CD8-positive, alpha-beta memory T cell (primary cell): ENCODE results near the gene CLEC12A. TPM values are rescaled to one million over a fixed set of nuclear protein-coding genes. Genes with fewer than 3 reads are reported as not detected.

ENCODE experiments used
- CTCF ChIA-PET: fragments of 350-600 bp; sonication (Branson Sonifier 250); formaldehyde crosslinking; loops from one replicate; lab custom pipeline; 2021; ENCODE audit warnings: antibody characterized with exemption; lab: Charles Lee
- POLR2A ChIA-PET: fragments of 350-600 bp; sonication (Branson Sonifier 250); formaldehyde crosslinking; loops from one replicate; lab custom pipeline; 2021; ENCODE audit warnings: antibody characterized with exemption; lab: Charles Lee
- DNase-seq, 5 donors: peaks; one replicate each; pipeline versions ENCODE4 v3.0.0 to v3.0.0-alpha.2; 2020 to 2022; ENCODE audit warnings: mixed read lengths in 1 of 5
- H3K27ac ChIP-seq: one replicate; pipeline ENCODE4 v1.7.0; 2013; ENCODE audit warnings: low read depth, mild to moderate bottlenecking, low read length, moderate library complexity
- H3K27me3 ChIP-seq: 2 replicates; pipeline ENCODE4 v1.7.0; 2013; ENCODE audit warnings: low read length, mild to moderate bottlenecking; ENCODE audit not compliant: insufficient read depth, poor library complexity, severe bottlenecking
- H3K36me3 ChIP-seq: 2 replicates; pipeline ENCODE4 v1.7.0; 2013; ENCODE audit warnings: mild to moderate bottlenecking, low read length, moderate library complexity; ENCODE audit not compliant: insufficient read depth
- H3K4me1 ChIP-seq: 2 replicates; pipeline ENCODE4 v1.7.0; 2013; ENCODE audit warnings: mild to moderate bottlenecking, low read length, moderate library complexity; ENCODE audit not compliant: insufficient read depth
- H3K4me3 ChIP-seq: 2 replicates; pipeline ENCODE4 v1.7.0; 2013; ENCODE audit warnings: mild to moderate bottlenecking, low read length
- H3K9me3 ChIP-seq: 2 replicates; pipeline ENCODE4 v1.7.0; 2013; ENCODE audit warnings: mild to moderate bottlenecking, low read length
- H3K27ac Mint-ChIP-seq, 8 donors: one replicate each; pipeline ENCODE4 v1.8.0; 2020 to 2021; ENCODE audit warnings: mixed read lengths in 8 of 8, mild to moderate bottlenecking in 6 of 8, inconsistent platforms in 3 of 8, moderate library complexity in 3 of 8
- H3K27me3 Mint-ChIP-seq, 2 donors: one replicate each; pipeline ENCODE4 v1.8.0; 2020 to 2021; ENCODE audit warnings: mixed read lengths in 2 of 2, mild to moderate bottlenecking in 1 of 2, moderate library complexity in 1 of 2
- H3K36me3 Mint-ChIP-seq, 3 donors: one replicate each; pipeline ENCODE4 v1.8.0; 2020 to 2021; ENCODE audit warnings: mixed read lengths in 3 of 3, inconsistent platforms in 1 of 3, mild to moderate bottlenecking in 1 of 3
- H3K4me1 Mint-ChIP-seq, 3 donors: one replicate each; pipeline ENCODE4 v1.8.0; 2020 to 2021; ENCODE audit warnings: mixed read lengths in 3 of 3, inconsistent platforms in 1 of 3, mild to moderate bottlenecking in 1 of 3
- H3K4me3 Mint-ChIP-seq, 7 donors: one replicate each; pipeline ENCODE4 v1.8.0; 2020 to 2021; ENCODE audit warnings: mixed read lengths in 7 of 7, mild to moderate bottlenecking in 6 of 7, moderate library complexity in 4 of 7, inconsistent platforms in 2 of 7
- H3K9me3 Mint-ChIP-seq, 5 donors: one replicate each; pipeline ENCODE4 v1.8.0; 2020 to 2022; ENCODE audit warnings: mixed read lengths in 5 of 5, mild to moderate bottlenecking in 3 of 5, moderate library complexity in 2 of 5, inconsistent platforms in 1 of 5
- polyA plus RNA-seq: library from polyadenylated mRNA; unstranded; fragments of 300-500 nt; fragmentation: Illumina TruSeq; gene quantifications from one replicate; pipeline ENCODE4 v1.2.3, GENCODE V29; 2021
- total RNA-seq, 2 experiments: library from RNA; stranded (reverse); gene quantifications; one replicate each; pipeline ENCODE4 v1.2.3, GENCODE V29; 2021

The CLEC12A gene
- total and polyA plus RNA-seq, 3 experiments from 2014 or later = not detected

DNA sequence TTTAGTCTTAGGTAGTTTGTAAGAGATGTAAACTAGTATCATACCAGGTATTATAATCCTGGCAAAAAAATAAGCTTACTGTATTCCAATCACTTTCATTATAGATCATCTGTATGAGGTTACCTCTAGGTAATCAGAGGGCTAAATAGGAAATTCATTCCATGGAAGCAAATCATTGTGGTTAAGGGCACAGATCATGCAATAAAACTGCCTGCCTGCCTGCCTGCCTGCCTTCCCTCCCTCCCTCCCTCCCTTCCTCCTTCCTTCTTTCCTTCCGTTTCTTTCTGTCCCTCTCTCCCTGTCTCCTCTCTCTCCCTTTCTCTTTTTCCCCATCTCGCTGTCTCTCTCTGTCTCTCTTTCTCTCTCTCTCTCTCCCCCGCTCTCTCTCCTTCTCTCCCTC lies 56.1 kb downstream of the CLEC12A start:
- Mint-ChIP-seq H3K4me3 (no peak overlapping the region), H3K27ac (no peak overlapping the region), H3K4me1 (no peaks in the 10 kb centered on the region), H3K9me3 (no peaks in the 10 kb centered on the region), H3K27me3 (peaks cover 6 to 17% of the 10 kb centered on the region in 2 donors), H3K36me3 (peaks cover 0 to 4% (median 0%) of the 10 kb centered on the region in 3 donors)
- Histone ChIP-seq H3K27ac (no peak overlapping the region), H3K27me3 (no peaks in the 10 kb centered on the region), H3K36me3 (no peaks in the 10 kb centered on the region), H3K9me3 (no peaks in the 10 kb centered on the region), H3K4me3 (no peak overlapping the region), H3K4me1 (no peaks in the 10 kb centered on the region)
- no peak for DNase-seq
- ChIA-PET CTCF (no interaction called here), POLR2A (no interaction called here)

DNA sequence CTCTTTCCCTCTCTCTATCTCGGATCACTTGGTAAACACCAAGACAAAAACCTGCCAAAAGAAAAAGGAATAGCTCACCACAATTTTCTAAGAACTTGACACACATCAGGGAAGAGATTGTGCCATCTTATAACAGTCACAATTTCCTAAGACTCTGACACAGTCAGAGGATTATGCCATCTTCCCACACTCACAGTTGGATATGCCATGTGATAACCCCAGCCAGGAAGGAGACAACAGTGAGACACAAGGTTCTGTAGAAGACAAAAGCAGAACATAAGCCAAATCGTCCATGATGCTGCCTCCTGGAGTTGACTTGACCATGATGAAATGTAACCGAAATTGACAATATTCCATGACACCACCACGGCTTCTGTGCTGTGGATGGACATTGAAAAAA lies 56.5 kb downstream of the CLEC12A start:
- no peaks in the 10 kb centered on the region for H3K27me3 ChIP-seq
- no peak overlapping the region for H3K4me3 Mint-ChIP-seq
- H3K4me1 ChIP-seq = no peaks in the 10 kb centered on the region
- H3K27me3 Mint-ChIP-seq = peaks cover 6 to 20% of the 10 kb centered on the region in 2 donors
- CTCF ChIA-PET = no interaction called here
- H3K4me3 ChIP-seq = no peak overlapping the region
- H3K36me3 ChIP-seq = no peaks in the 10 kb centered on the region
- no peaks in the 10 kb centered on the region for H3K9me3 Mint-ChIP-seq
- no peaks in the 10 kb centered on the region for H3K9me3 ChIP-seq
- no peak for DNase-seq
- no peaks in the 10 kb centered on the region for H3K4me1 Mint-ChIP-seq
- POLR2A ChIA-PET = no interaction called here
- H3K27ac Mint-ChIP-seq = no peak overlapping the region
- H3K36me3 Mint-ChIP-seq = peaks cover 0 to 4% (median 0%) of the 10 kb centered on the region in 3 donors
- H3K27ac ChIP-seq = no peak overlapping the region

DNA sequence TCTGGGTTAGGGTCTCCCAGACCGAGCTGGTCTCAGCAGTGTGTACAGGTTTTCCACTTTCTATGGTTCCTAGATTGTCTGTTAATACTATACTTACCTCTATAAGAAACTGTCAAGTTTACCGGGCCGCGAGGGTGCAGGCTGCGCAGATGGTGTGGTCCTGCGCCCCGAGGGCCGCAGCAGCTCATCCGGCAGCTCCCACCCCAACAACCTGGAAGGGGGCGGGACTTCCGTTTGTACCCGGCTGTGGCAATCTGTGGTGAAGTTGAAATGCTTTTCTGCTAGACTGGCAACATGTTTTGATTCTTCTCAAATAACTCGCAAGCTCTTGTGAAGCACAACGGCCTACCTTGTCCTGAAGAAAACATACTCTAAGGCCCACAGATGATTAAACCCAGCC lies 59.2 kb downstream of the CLEC12A start, which contains the start of gene CLEC9A:
Gene CLEC9A (plus strand): TSS at position 237 of the 400 bp plus-strand sequence. CDS start 22,006 bp downstream, outside the sequence.
- POLR2A ChIA-PET = no interaction called here
- H3K4me1 ChIP-seq = no peaks in the 10 kb centered on the region

DNA sequence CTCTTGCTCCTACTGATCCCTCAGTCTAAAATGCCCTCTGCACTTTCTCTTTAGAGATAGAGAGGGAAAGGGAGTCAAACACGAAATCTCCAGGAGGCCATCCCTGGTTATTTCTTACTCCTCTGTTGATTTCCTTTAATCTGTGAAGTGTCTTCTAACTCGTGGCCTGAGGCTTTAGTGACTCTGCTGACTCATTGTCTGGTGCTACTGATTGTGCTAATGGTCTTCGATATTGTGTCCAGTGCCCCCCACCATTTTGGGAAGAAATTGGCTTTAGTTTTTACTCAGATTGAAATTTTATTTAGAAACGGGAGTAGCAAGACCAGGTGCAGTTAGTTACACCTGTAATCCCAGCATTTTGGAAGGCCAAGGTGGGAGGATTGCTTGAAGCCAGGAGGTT lies 60.1 kb downstream of the CLEC12A start:
- no peaks in the 10 kb centered on the region for H3K9me3 Mint-ChIP-seq
- no peaks in the 10 kb centered on the region for H3K27me3 ChIP-seq
- H3K4me1 Mint-ChIP-seq = no peaks in the 10 kb centered on the region
- H3K27ac Mint-ChIP-seq = no peak overlapping the region
- H3K4me3 Mint-ChIP-seq = no peak overlapping the region
- H3K27me3 Mint-ChIP-seq = peaks cover 5 to 24% of the 10 kb centered on the region in 2 donors
- H3K36me3 Mint-ChIP-seq = no peaks in the 10 kb centered on the region
- no peaks in the 10 kb centered on the region for H3K4me1 ChIP-seq
- no peaks in the 10 kb centered on the region for H3K36me3 ChIP-seq
- H3K9me3 ChIP-seq = no peaks in the 10 kb centered on the region
- H3K4me3 ChIP-seq = no peak overlapping the region
- no peak for DNase-seq
- ChIA-PET POLR2A (no interaction called here), CTCF (no interaction called here)
- no peak overlapping the region for H3K27ac ChIP-seq

More for the DNA sequence above, 59.2 kb downstream of the CLEC12A start, which contains the start of gene CLEC9A:
- no peak within 1 kb of the TSS for H3K27ac Mint-ChIP-seq
- H3K9me3 Mint-ChIP-seq = no peaks in the 10 kb centered on the region
- CTCF ChIA-PET = no interaction called here
- DNase-seq = no peak
- H3K4me1 Mint-ChIP-seq = no peaks in the 10 kb centered on the region
- no peak within 1 kb of the TSS for H3K4me3 Mint-ChIP-seq
- H3K36me3 ChIP-seq = no peaks in the 10 kb centered on the region
- no peak within 1 kb of the TSS for H3K27ac ChIP-seq
- H3K9me3 ChIP-seq = no peaks in the 10 kb centered on the region
- peaks cover 5 to 18% of the 10 kb centered on the region in 2 donors for H3K27me3 Mint-ChIP-seq
- H3K27me3 ChIP-seq = no peaks in the 10 kb centered on the region
- H3K36me3 Mint-ChIP-seq = no peaks in the 10 kb centered on the region
- H3K4me3 ChIP-seq = no peak within 1 kb of the TSS

DNA sequence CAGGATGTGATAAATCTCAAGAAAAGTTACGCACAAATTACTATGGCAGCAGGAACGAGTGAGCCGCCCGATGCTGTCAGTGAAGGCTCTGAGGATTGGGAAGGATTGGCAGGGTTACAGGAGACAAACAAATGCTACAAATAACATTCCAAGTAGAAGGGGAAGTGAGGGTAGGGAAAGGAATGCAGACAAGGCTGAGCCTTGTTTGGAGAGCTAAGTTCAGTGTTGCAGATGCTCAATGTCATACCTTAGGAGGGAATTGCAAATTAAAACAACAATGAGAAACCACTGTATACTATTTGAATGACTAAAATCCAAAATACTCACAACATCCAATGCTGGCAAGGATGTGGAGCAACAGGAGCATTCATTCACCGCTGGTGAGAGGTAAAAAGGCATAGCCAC lies 60.6 kb downstream of the CLEC12A start:
- Mint-ChIP-seq H3K27ac (peak overlapping the region in 1 of 8 donors; percentile 0), H3K36me3 (no peaks in the 10 kb centered on the region), H3K27me3 (peaks cover 5 to 28% of the 10 kb centered on the region in 2 donors), H3K4me1 (no peaks in the 10 kb centered on the region), H3K9me3 (no peaks in the 10 kb centered on the region), H3K4me3 (no peak overlapping the region)
- POLR2A ChIA-PET = no interaction called here
- H3K27ac ChIP-seq = no peak overlapping the region
- H3K27me3 ChIP-seq = no peaks in the 10 kb centered on the region
- no peaks in the 10 kb centered on the region for H3K4me1 ChIP-seq
- CTCF ChIA-PET = no interaction called here
- no peaks in the 10 kb centered on the region for H3K9me3 ChIP-seq
- DNase-seq = no peak
- no peak overlapping the region for H3K4me3 ChIP-seq
- no peaks in the 10 kb centered on the region for H3K36me3 ChIP-seq

DNA sequence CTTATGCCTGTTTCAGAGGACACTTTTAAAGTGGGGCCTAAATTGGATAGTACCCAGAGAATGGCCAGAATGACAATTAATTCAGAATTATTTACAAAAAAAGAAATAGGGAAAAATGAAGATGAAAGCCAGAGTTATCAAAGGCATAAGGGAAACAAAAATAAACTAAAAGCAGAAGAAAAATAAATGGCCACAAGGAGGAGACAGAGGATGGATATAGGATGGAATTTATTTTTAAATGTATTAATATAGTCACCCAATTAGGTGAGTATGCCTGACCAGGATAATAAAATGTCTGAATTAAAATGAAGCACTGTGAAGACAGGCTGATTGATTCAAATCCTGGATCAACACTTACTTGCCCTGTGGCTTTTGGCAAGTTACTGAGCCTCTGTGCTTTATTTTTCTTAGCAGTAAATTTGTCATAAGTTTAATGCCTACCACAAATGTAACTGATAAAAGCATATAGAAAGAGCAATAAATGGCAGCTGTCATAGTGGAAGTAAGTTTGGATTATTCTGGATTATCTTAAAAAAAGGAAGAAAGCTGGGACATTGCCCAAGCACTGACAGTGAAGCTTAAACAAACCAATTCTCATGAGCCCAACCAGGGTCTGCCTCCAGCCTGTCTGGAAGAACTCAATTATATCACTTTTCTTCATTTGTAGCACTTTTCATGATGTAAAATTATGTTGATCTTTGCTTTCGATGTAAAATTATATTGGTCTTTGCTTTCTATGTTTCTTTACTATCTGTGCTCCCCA lies 62.8 kb downstream of the CLEC12A start:
- POLR2A ChIA-PET = no interaction called here
- Mint-ChIP-seq H3K36me3 (no peaks in the 10 kb centered on the region), H3K4me1 (no peaks in the 10 kb centered on the region), H3K27me3 (peaks cover 9 to 40% of the 10 kb centered on the region in 2 donors), H3K9me3 (no peaks in the 10 kb centered on the region), H3K27ac (no peak overlapping the region), H3K4me3 (no peak overlapping the region)
- no peaks in the 10 kb centered on the region for H3K36me3 ChIP-seq
- DNase-seq = no peak
- no peak overlapping the region for H3K27ac ChIP-seq
- H3K27me3 ChIP-seq = no peaks in the 10 kb centered on the region
- CTCF ChIA-PET = no interaction called here
- no peaks in the 10 kb centered on the region for H3K4me1 ChIP-seq
- no peak overlapping the region for H3K4me3 ChIP-seq
- H3K9me3 ChIP-seq = no peaks in the 10 kb centered on the region

Other genes with a start within 250 kb of the CLEC12A start
- 1 to 10 TPM; 3.6 to 4.7 TPM for gene CLECL1, start 238.3 kb upstream of the CLEC12A start, total RNA-seq
- 14.3 TPM for gene CLECL1, start 238.3 kb upstream of the CLEC12A start, polyA plus RNA-seq
- gene CD69, start 210.5 kb upstream of the CLEC12A start, total RNA-seq = 10 to 100 TPM; 66.8 to 67.1 TPM
- gene CD69, start 210.5 kb upstream of the CLEC12A start, polyA plus RNA-seq = 253 TPM
- not detected for gene KLRF1, start 143.9 kb upstream of the CLEC12A start, total RNA-seq
- gene KLRF1, start 143.9 kb upstream of the CLEC12A start, polyA plus RNA-seq = 52.1 TPM
- 10 to 100 TPM; 13.7 to 16.5 TPM for gene CLEC2B, start 102.1 kb upstream of the CLEC12A start, total RNA-seq
- 72.9 TPM for gene CLEC2B, start 102.1 kb upstream of the CLEC12A start, polyA plus RNA-seq
- gene KLRF2, start 89.9 kb upstream of the CLEC12A start, total RNA-seq = not detected
- not detected for gene KLRF2, start 89.9 kb upstream of the CLEC12A start, polyA plus RNA-seq
- gene CLEC2A, start 39.0 kb upstream of the CLEC12A start, total RNA-seq = not detected
- gene CLEC2A, start 39.0 kb upstream of the CLEC12A start, polyA plus RNA-seq = not detected
- gene CLEC1B, start 27.7 kb downstream of the CLEC12A start, total RNA-seq = not detected
- not detected for gene CLEC1B, start 27.7 kb downstream of the CLEC12A start, polyA plus RNA-seq
- gene CLEC12B, start 39.2 kb downstream of the CLEC12A start, total RNA-seq = not detected
- gene CLEC12B, start 39.2 kb downstream of the CLEC12A start, polyA plus RNA-seq = not detected
- gene CLEC9A, start 59.3 kb downstream of the CLEC12A start, total RNA-seq = not detected
- not detected for gene CLEC9A, start 59.3 kb downstream of the CLEC12A start, polyA plus RNA-seq
- not detected for gene CLEC1A, start 127.6 kb downstream of the CLEC12A start, total RNA-seq
- not detected for gene CLEC1A, start 127.6 kb downstream of the CLEC12A start, polyA plus RNA-seq
- gene CLEC7A, start 158.8 kb downstream of the CLEC12A start, total RNA-seq = under 1 TPM; 0.62 to 0.68 TPM
- not detected for gene CLEC7A, start 158.8 kb downstream of the CLEC12A start, polyA plus RNA-seq
- gene OLR1, start 200.7 kb downstream of the CLEC12A start, total RNA-seq = under 1 TPM; 0.11 to 0.42 TPM
- gene OLR1, start 200.7 kb downstream of the CLEC12A start, polyA plus RNA-seq = not detected
- gene TMEM52B, start 207.6 kb downstream of the CLEC12A start, total RNA-seq = not detected
- not detected for gene TMEM52B, start 207.6 kb downstream of the CLEC12A start, polyA plus RNA-seq
- gene GABARAPL1, start 241.5 kb downstream of the CLEC12A start, total RNA-seq = 10 to 100 TPM; 25.0 to 26.6 TPM
- gene GABARAPL1, start 241.5 kb downstream of the CLEC12A start, polyA plus RNA-seq = 40.5 TPM